GM23338 (cell line): ENCODE measurements around the gene FHIT. TPM values are rescaled to one million over a fixed set of nuclear protein-coding genes. Genes with fewer than 3 reads are reported as not detected.

Source experiments
- ATAC-seq: fragments of 200-7000 bp; cut with Tn5 transposase; 3 replicates; pipeline ENCODE4 v1.9.1; 2020
- DNase-seq: peaks from one replicate; pipeline ENCODE4 v3.0.0-alpha.2; 2015; ENCODE audit warnings: low spot score
- H2AFZ ChIP-seq: fragments of 200-600 bp; sonication (generic); 2 replicates; pipeline ENCODE4 v1.8.0; 2016; ENCODE audit warnings: antibody characterized with exemption, mild to moderate bottlenecking, moderate library complexity
- H3F3A ChIP-seq: fragments of 200-600 bp; sonication (generic); replicated peaks from 2 replicates; pipeline ENCODE4 v1.8.0; 2017; ENCODE audit warnings: antibody characterized with exemption, mixed run types, low read depth
- H3K27ac ChIP-seq: fragments of 200-600 bp; sonication (generic); 2 replicates; pipeline ENCODE4 v1.6.1; 2016; ENCODE audit warnings: low read depth
- H3K27me3 ChIP-seq: fragments of 200-600 bp; sonication (generic); 2 replicates; pipeline ENCODE4 v1.8.0; 2016; ENCODE audit warnings: mild to moderate bottlenecking, mixed run types, moderate library complexity; ENCODE audit not compliant: insufficient read depth
- H3K36me3 ChIP-seq: fragments of 200-600 bp; sonication (generic); 2 replicates; pipeline ENCODE4 v1.8.0; 2016; ENCODE audit warnings: mild to moderate bottlenecking; ENCODE audit not compliant: insufficient read depth
- H3K4me1 ChIP-seq: fragments of 200-600 bp; sonication (generic); 2 replicates; pipeline ENCODE4 v1.8.0; 2016; ENCODE audit warnings: mild to moderate bottlenecking, moderate library complexity; ENCODE audit not compliant: insufficient read depth
- H3K4me2 ChIP-seq: fragments of 200-600 bp; sonication (generic); 2 replicates; pipeline ENCODE4 v1.7.1; 2017; ENCODE audit warnings: mixed run types
- H3K4me3 ChIP-seq: fragments of 200-600 bp; sonication (generic); 2 replicates; pipeline ENCODE4 v1.6.1; 2016; ENCODE audit warnings: mixed run types
- H3K79me2 ChIP-seq: fragments of 200-600 bp; sonication (generic); replicated peaks from 2 replicates; pipeline ENCODE4 v1.8.0; 2017; ENCODE audit warnings: mild to moderate bottlenecking; ENCODE audit not compliant: insufficient read depth
- H3K9me2 ChIP-seq: fragments of 200-600 bp; sonication (generic); 2 replicates; pipeline ENCODE4 v1.8.0; 2017; ENCODE audit not compliant: insufficient read depth
- H4K20me1 ChIP-seq: fragments of 200-600 bp; sonication (generic); replicated peaks from 2 replicates; pipeline ENCODE4 v1.8.0; 2017; ENCODE audit warnings: mild to moderate bottlenecking; ENCODE audit not compliant: insufficient read depth
- H3K27ac Mint-ChIP-seq: 2 replicates; pipeline ENCODE4 v1.8.0; 2020; ENCODE audit warnings: inconsistent platforms, mild to moderate bottlenecking, moderate library complexity, mixed read lengths
- H3K27me3 Mint-ChIP-seq: 3 replicates; pipeline ENCODE4 v1.8.0; 2022; ENCODE audit warnings: low read depth, mild to moderate bottlenecking, moderate library complexity, mixed read lengths, inconsistent platforms; ENCODE audit not compliant: insufficient read depth, poor library complexity
- H3K36me3 Mint-ChIP-seq: 3 replicates; pipeline ENCODE4 v1.8.0; 2021; ENCODE audit warnings: low read depth, mild to moderate bottlenecking, inconsistent platforms, moderate library complexity, mixed read lengths
- H3K4me1 Mint-ChIP-seq: 3 replicates; pipeline ENCODE4 v1.8.0; 2020; ENCODE audit warnings: mild to moderate bottlenecking, inconsistent platforms, mixed read lengths
- H3K4me3 Mint-ChIP-seq: 3 replicates; pipeline ENCODE4 v1.8.0; 2021; ENCODE audit warnings: moderate library complexity, mild to moderate bottlenecking, inconsistent platforms, mixed read lengths
- H3K9me3 Mint-ChIP-seq: 3 replicates; pipeline ENCODE4 v1.8.0; 2020; ENCODE audit warnings: moderate library complexity, mild to moderate bottlenecking, inconsistent platforms, mixed read lengths
- EZH2phosphoT487 ChIP-seq: fragments of 200-600 bp; sonication (generic); IDR thresholded peaks from one replicate; pipeline ENCODE4 v1.8.1; 2018; ENCODE audit warnings: antibody characterized with exemption; ENCODE audit not compliant: unreplicated experiment
- JUNB ChIP-seq: IDR thresholded peaks from one replicate; pipeline ENCODE4 v1.6.1; 2016; ENCODE audit warnings: antibody characterized with exemption; ENCODE audit not compliant: unreplicated experiment
- POLR2AphosphoS5 ChIP-seq: IDR thresholded peaks from 2 replicates; pipeline ENCODE4 v1.6.1; 2016; ENCODE audit warnings: antibody characterized with exemption, low read depth
- ZNF114 ChIP-seq: fragments of 250-450 bp; sonication (Bioruptor Pico); IDR thresholded peaks from 2 replicates; pipeline ENCODE4 v1.5.0; 2020; ENCODE audit warnings: mild to moderate bottlenecking, moderate library complexity
- ZNF331 ChIP-seq: fragments of 250-450 bp; sonication (Bioruptor Pico); IDR thresholded peaks from 2 replicates; pipeline ENCODE4 v1.5.0; 2020; ENCODE audit warnings: low read depth, mild to moderate bottlenecking, moderate library complexity
- polyA plus RNA-seq: library from polyadenylated mRNA; unstranded; fragments of >200 nt; fragmentation: Nextera tagmentation; extraction: Ambion mirVana; gene quantifications from 2 replicates; pipeline ENCODE4 v1.2.1, GENCODE V29; 2016
- total RNA-seq: library from RNA; depleted of rRNA; stranded (reverse); fragments of >200 nt; shearing (Covaris generic); gene quantifications from 2 replicates; pipeline ENCODE4 v1.2.3, GENCODE V29; 2014
- TF ChIP-seq, protein P1 (sequence below), 2 experiments: fragments of 200-600 bp in 1 of 2; sonication (generic) in 1 of 2; conservative IDR thresholded peaks; 2 replicates each; pipeline versions ENCODE4 v1.5.1 to v1.6.1; 2016 to 2017; ENCODE audit warnings: antibody characterized with exemption in 2 of 2, low read depth in 2 of 2, mild to moderate bottlenecking in 2 of 2, moderate library complexity in 1 of 2
- TF ChIP-seq, protein P2 (sequence below): fragments of 250-450 bp; sonication (Bioruptor Pico); IDR thresholded peaks from 2 replicates; pipeline ENCODE4 v1.5.0; 2020; ENCODE audit warnings: mild to moderate bottlenecking, moderate library complexity

FHIT gene
- total and polyA plus RNA-seq, 2 experiments from 2014 or later = 3.0 to 8.3 TPM

DNA sequence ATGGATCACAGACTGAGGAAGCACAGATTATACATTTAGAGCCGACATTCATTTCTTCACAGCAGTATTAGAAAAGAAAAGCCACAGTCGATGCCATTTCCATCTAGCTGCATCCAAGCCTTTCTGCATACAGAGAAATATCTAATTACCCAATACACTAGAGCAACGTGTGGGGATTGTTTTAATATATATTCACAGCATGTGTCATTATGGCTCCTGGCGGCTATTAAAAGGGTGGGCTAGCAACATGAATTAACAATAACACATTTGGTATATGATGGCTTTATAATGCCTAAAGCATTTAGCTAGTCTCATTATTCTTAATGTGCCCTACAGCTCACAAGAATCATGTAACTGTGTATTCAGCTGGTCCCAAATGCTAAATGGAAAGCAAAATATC lies 1030.5 kb downstream of the FHIT start (continued):
- TF ChIP-seq, protein P1, sequence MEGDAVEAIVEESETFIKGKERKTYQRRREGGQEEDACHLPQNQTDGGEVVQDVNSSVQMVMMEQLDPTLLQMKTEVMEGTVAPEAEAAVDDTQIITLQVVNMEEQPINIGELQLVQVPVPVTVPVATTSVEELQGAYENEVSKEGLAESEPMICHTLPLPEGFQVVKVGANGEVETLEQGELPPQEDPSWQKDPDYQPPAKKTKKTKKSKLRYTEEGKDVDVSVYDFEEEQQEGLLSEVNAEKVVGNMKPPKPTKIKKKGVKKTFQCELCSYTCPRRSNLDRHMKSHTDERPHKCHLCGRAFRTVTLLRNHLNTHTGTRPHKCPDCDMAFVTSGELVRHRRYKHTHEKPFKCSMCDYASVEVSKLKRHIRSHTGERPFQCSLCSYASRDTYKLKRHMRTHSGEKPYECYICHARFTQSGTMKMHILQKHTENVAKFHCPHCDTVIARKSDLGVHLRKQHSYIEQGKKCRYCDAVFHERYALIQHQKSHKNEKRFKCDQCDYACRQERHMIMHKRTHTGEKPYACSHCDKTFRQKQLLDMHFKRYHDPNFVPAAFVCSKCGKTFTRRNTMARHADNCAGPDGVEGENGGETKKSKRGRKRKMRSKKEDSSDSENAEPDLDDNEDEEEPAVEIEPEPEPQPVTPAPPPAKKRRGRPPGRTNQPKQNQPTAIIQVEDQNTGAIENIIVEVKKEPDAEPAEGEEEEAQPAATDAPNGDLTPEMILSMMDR (conservative IDR thresholded peaks at IDR 0.05; ENCODE audit: low read depth in 2 of 2) = no peak

DNA sequence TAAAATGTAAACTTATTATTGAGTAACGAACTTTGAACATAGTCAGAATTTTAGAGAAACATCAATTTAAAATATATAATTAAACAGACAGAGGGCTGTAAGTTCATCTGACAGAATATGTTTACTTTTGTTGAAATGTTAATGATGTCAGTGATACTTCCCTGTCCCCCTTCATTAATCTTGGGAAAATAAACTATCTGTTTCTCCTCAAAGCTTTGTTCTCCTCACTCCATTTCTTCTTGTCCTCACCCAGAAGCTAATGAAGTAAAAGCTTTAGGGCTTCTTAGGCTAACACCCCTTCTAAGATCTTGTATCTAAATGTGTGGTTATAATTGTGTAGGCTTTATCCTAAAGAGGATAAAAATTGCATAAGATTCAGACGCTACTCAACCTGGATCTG lies 1031.8 kb downstream of the FHIT start:
- Histone ChIP-seq H4K20me1 (no peaks in the 10 kb centered on the region), H3K9me2 (0 out of 2 replicates have a peak, but pooled peaks cover 3% of the 10 kb centered on the region), H3K27ac (no peak overlapping the region), H3K4me2 (no peak overlapping the region), H3F3A (no peaks in the 10 kb centered on the region), H3K4me1 (no peaks in the 10 kb centered on the region), H3K4me3 (no peak overlapping the region), H3K36me3 (no peaks in the 10 kb centered on the region), H3K79me2 (no peaks in the 10 kb centered on the region), H2AFZ (no peak overlapping the region), H3K27me3 (no peaks in the 10 kb centered on the region)
- DNase-seq = no peak
- Mint-ChIP-seq H3K4me1 (peaks cover 6% of the 10 kb centered on the region), H3K9me3 (no peaks in the 10 kb centered on the region), H3K36me3 (no peaks in the 10 kb centered on the region), H3K4me3 (no peak overlapping the region), H3K27ac (no peak overlapping the region), H3K27me3 (no peaks in the 10 kb centered on the region)
- no peak for TF ChIP-seq POLR2AphosphoS5
- no peak for ATAC-seq

DNA sequence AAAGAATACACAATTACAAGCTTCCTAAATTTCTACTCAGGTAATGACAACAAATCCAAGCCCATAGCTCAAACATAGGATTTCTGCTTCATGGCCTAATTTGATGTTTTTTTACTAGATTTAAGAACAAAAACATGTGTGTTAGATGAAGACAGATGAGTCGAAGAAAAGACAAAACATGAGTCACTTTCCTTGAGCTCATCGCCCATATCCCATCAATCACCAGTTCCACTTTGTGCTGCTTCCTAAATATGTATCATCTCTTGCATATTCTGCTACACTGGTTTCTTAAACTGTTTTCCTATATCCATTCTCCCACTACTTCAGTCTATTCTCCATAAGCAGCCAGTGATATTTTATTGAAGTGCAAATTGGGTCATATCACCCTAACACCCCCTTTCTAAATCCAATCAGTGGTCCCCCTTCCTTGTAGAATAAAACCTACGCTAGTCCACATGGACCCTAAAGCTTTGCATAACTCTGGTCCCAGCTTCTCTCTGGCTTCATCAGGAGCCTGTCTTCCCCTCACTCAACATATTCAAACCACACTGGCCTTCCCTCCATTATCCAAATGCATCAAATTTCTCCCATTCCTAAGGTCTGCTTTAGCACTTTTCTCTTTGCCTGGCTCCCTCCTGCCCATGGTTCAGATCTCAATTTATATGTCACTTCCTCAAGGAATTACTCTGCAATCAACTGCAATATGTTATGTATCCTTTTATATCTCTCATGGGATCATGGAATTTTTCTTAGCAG lies 1033.9 kb downstream of the FHIT start:
- no peak overlapping the region for H3K27ac ChIP-seq
- H4K20me1 ChIP-seq = no peaks in the 10 kb centered on the region
- DNase-seq (peak; percentile 40), ATAC-seq (peak; percentile 62)
- no peaks in the 10 kb centered on the region for H3K79me2 ChIP-seq
- H3K27me3 ChIP-seq = no peaks in the 10 kb centered on the region
- no peaks in the 10 kb centered on the region for H3K4me1 ChIP-seq
- H2AFZ ChIP-seq = no peak overlapping the region
- Mint-ChIP-seq H3K4me3 (no peak overlapping the region), H3K27ac (peak overlapping the region; percentile 31; the same call in 1 of the 2 replicates), H3K4me1 (peaks cover 6% of the 10 kb centered on the region), H3K27me3 (no peaks in the 10 kb centered on the region), H3K36me3 (no peaks in the 10 kb centered on the region), H3K9me3 (no peaks in the 10 kb centered on the region)
- H3K4me2 ChIP-seq = no peak overlapping the region
- no peaks in the 10 kb centered on the region for H3K9me2 ChIP-seq
- no peak overlapping the region for H3K4me3 ChIP-seq
- H3F3A ChIP-seq = no peaks in the 10 kb centered on the region
- H3K36me3 ChIP-seq = no peaks in the 10 kb centered on the region
- TF ChIP-seq, protein P1 (conservative IDR thresholded peaks at IDR 0.05; ENCODE audit: low read depth in 2 of 2) = no peak
- TF ChIP-seq EZH2phosphoT487 (no peak), JUNB (no peak), ZNF114 (CRISPR knock-in tag) (no peak), ZNF331 (CRISPR knock-in tag) (no peak)
- TF ChIP-seq, protein P2, sequence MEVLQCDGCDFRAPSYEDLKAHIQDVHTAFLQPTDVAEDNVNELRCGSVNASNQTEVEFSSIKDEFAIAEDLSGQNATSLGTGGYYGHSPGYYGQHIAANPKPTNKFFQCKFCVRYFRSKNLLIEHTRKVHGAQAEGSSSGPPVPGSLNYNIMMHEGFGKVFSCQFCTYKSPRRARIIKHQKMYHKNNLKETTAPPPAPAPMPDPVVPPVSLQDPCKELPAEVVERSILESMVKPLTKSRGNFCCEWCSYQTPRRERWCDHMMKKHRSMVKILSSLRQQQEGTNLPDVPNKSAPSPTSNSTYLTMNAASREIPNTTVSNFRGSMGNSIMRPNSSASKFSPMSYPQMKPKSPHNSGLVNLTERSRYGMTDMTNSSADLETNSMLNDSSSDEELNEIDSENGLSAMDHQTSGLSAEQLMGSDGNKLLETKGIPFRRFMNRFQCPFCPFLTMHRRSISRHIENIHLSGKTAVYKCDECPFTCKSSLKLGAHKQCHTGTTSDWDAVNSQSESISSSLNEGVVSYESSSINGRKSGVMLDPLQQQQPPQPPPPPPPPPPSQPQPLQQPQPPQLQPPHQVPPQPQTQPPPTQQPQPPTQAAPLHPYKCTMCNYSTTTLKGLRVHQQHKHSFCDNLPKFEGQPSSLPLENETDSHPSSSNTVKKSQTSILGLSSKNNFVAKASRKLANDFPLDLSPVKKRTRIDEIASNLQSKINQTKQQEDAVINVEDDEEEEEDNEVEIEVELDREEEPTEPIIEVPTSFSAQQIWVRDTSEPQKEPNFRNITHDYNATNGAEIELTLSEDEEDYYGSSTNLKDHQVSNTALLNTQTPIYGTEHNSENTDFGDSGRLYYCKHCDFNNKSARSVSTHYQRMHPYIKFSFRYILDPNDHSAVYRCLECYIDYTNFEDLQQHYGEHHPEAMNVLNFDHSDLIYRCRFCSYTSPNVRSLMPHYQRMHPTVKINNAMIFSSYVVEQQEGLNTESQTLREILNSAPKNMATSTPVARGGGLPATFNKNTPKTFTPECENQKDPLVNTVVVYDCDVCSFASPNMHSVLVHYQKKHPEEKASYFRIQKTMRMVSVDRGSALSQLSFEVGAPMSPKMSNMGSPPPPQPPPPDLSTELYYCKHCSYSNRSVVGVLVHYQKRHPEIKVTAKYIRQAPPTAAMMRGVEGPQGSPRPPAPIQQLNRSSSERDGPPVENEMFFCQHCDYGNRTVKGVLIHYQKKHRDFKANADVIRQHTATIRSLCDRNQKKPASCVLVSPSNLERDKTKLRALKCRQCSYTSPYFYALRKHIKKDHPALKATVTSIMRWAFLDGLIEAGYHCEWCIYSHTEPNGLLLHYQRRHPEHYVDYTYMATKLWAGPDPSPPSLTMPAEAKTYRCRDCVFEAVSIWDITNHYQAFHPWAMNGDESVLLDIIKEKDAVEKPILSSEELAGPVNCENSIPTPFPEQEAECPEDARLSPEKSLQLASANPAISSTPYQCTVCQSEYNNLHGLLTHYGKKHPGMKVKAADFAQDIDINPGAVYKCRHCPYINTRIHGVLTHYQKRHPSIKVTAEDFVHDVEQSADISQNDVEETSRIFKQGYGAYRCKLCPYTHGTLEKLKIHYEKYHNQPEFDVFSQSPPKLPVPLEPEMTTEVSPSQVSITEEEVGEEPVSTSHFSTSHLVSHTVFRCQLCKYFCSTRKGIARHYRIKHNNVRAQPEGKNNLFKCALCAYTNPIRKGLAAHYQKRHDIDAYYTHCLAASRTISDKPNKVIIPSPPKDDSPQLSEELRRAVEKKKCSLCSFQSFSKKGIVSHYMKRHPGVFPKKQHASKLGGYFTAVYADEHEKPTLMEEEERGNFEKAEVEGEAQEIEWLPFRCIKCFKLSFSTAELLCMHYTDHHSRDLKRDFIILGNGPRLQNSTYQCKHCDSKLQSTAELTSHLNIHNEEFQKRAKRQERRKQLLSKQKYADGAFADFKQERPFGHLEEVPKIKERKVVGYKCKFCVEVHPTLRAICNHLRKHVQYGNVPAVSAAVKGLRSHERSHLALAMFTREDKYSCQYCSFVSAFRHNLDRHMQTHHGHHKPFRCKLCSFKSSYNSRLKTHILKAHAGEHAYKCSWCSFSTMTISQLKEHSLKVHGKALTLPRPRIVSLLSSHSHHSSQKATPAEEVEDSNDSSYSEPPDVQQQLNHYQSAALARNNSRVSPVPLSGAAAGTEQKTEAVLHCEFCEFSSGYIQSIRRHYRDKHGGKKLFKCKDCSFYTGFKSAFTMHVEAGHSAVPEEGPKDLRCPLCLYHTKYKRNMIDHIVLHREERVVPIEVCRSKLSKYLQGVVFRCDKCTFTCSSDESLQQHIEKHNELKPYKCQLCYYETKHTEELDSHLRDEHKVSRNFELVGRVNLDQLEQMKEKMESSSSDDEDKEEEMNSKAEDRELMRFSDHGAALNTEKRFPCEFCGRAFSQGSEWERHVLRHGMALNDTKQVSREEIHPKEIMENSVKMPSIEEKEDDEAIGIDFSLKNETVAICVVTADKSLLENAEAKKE = no peak
